ENCODE measurements around the gene CLDN6. TPM values are rescaled to one million over a fixed set of nuclear protein-coding genes. Genes with fewer than 3 reads are reported as not detected.
"Not testable (repeated sequence)": the region's sequence is repeated elsewhere in the genome, so short reads cannot be mapped to it uniquely, and the experiment has no call there.

Gene CLDN6
- total RNA-seq, 1 donor = under 0.01 TPM

GRCh38 chr16:3056336-3057180 is 38.6 kb upstream of the CLDN6 start:
- Histone ChIP-seq H3K4me3 (ENCODE audit: insufficient read depth, low read length) (no peak overlapping the region), H3K36me3 (ENCODE audit: insufficient read depth, low read length) (no peaks in the 10 kb centered on the region), H3K27ac (ENCODE audit: low read depth, low read length) (no peak overlapping the region)

GRCh38 chr16:3055734-3056115 is 37.7 kb upstream of the CLDN6 start:
- not testable (repeated sequence) for H4K20me1 ChIP-seq (ENCODE audit: insufficient read depth, low read length); H3K4me2 ChIP-seq (ENCODE audit: insufficient read depth, low read length); DNase-seq (ENCODE audit: insufficient read length, low spot score, missing footprints)

More at GRCh38 chr16:3056336-3057180, 38.6 kb upstream of the CLDN6 start:
- H3K9me3 ChIP-seq (ENCODE audit: low read depth, low read length) = no peaks in the 10 kb centered on the region
- TF ChIP-seq CTCF (IDR thresholded peaks at IDR 0.05; ENCODE audit: extremely low read depth, low read depth, low read length) = no peak
- H4K20me1 ChIP-seq (ENCODE audit: insufficient read depth, low read length) = no peaks in the 10 kb centered on the region
- H3K4me1 ChIP-seq (ENCODE audit: insufficient read depth, low read length) = no peaks in the 10 kb centered on the region
- peaks cover 3% of the 10 kb centered on the region for H3K27me3 ChIP-seq (ENCODE audit: insufficient read depth, low read length)
- H3K79me2 ChIP-seq (ENCODE audit: insufficient read depth, low read length) = no peaks in the 10 kb centered on the region
- DNase-seq (ENCODE audit: insufficient read length, low spot score, missing footprints) = no peak
- H3K4me2 ChIP-seq (ENCODE audit: insufficient read depth, low read length) = no peak overlapping the region
- H2AFZ ChIP-seq (ENCODE audit: low read length) = no peak overlapping the region

GRCh38 chr16:3054965-3055733 is 37.2 kb upstream of the CLDN6 start:
- Histone ChIP-seq H3K4me2 (ENCODE audit: insufficient read depth, low read length) (no peak overlapping the region), H3K4me1 (ENCODE audit: insufficient read depth, low read length) (no peaks in the 10 kb centered on the region), H3K79me2 (ENCODE audit: insufficient read depth, low read length) (no peaks in the 10 kb centered on the region), H3K9me3 (ENCODE audit: low read depth, low read length) (no peaks in the 10 kb centered on the region), H3K27ac (ENCODE audit: low read depth, low read length) (no peak overlapping the region), H3K27me3 (ENCODE audit: insufficient read depth, low read length) (peaks cover 11% of the 10 kb centered on the region), H4K20me1 (ENCODE audit: insufficient read depth, low read length) (no peaks in the 10 kb centered on the region), H2AFZ (ENCODE audit: low read length) (no peak overlapping the region), H3K36me3 (ENCODE audit: insufficient read depth, low read length) (no peaks in the 10 kb centered on the region), H3K4me3 (ENCODE audit: insufficient read depth, low read length) (no peak overlapping the region)
- DNase-seq (ENCODE audit: insufficient read length, low spot score, missing footprints) = no peak
- no peak for TF ChIP-seq CTCF (IDR thresholded peaks at IDR 0.05; ENCODE audit: extremely low read depth, low read depth, low read length)

More at GRCh38 chr16:3055734-3056115, 37.7 kb upstream of the CLDN6 start:
- not testable (repeated sequence) for H3K4me3 ChIP-seq (ENCODE audit: insufficient read depth, low read length); H3K9me3 ChIP-seq (ENCODE audit: low read depth, low read length); H2AFZ ChIP-seq (ENCODE audit: low read length); H3K27me3 ChIP-seq (ENCODE audit: insufficient read depth, low read length); H3K27ac ChIP-seq (ENCODE audit: low read depth, low read length); H3K36me3 ChIP-seq (ENCODE audit: insufficient read depth, low read length); H3K79me2 ChIP-seq (ENCODE audit: insufficient read depth, low read length); H3K4me1 ChIP-seq (ENCODE audit: insufficient read depth, low read length)

GRCh38 chr16:3053330-3053710 is 35.3 kb upstream of the CLDN6 start:
- not testable (repeated sequence) for H3K4me3 ChIP-seq (ENCODE audit: insufficient read depth, low read length); H3K36me3 ChIP-seq (ENCODE audit: insufficient read depth, low read length); DNase-seq (ENCODE audit: insufficient read length, low spot score, missing footprints); H3K27ac ChIP-seq (ENCODE audit: low read depth, low read length); H3K79me2 ChIP-seq (ENCODE audit: insufficient read depth, low read length); H3K4me2 ChIP-seq (ENCODE audit: insufficient read depth, low read length); H2AFZ ChIP-seq (ENCODE audit: low read length); H3K4me1 ChIP-seq (ENCODE audit: insufficient read depth, low read length); H3K9me3 ChIP-seq (ENCODE audit: low read depth, low read length); H4K20me1 ChIP-seq (ENCODE audit: insufficient read depth, low read length)
- H3K27me3 ChIP-seq (ENCODE audit: insufficient read depth, low read length) = peaks cover 24% of the 10 kb centered on the region

- not testable (repeated sequence) for H3K36me3 ChIP-seq (ENCODE audit: insufficient read depth, low read length); H2AFZ ChIP-seq (ENCODE audit: low read length); H3K4me3 ChIP-seq (ENCODE audit: insufficient read depth, low read length); H4K20me1 ChIP-seq (ENCODE audit: insufficient read depth, low read length); H3K27ac ChIP-seq (ENCODE audit: low read depth, low read length); H3K4me1 ChIP-seq (ENCODE audit: insufficient read depth, low read length); DNase-seq (ENCODE audit: insufficient read length, low spot score, missing footprints); H3K4me2 ChIP-seq (ENCODE audit: insufficient read depth, low read length); H3K9me3 ChIP-seq (ENCODE audit: low read depth, low read length); H3K79me2 ChIP-seq (ENCODE audit: insufficient read depth, low read length)
- H3K27me3 ChIP-seq (ENCODE audit: insufficient read depth, low read length) = peaks cover 30% of the 10 kb centered on the region
Observed at GRCh38 chr16:3052571-3053329, 34.8 kb upstream of the CLDN6 start.
